Measurements from ENCODE around the gene BCL2A1.
"Not testable (repeated sequence)": the region's sequence is repeated elsewhere in the genome, so short reads cannot be mapped to it uniquely, and the experiment has no call there.

Gene BCL2A1

GRCh38 chr15:79989183-79989582 is 18.2 kb upstream of the BCL2A1 start:
- no peak for DNase-seq (ENCODE audit: low read depth)

DNA sequence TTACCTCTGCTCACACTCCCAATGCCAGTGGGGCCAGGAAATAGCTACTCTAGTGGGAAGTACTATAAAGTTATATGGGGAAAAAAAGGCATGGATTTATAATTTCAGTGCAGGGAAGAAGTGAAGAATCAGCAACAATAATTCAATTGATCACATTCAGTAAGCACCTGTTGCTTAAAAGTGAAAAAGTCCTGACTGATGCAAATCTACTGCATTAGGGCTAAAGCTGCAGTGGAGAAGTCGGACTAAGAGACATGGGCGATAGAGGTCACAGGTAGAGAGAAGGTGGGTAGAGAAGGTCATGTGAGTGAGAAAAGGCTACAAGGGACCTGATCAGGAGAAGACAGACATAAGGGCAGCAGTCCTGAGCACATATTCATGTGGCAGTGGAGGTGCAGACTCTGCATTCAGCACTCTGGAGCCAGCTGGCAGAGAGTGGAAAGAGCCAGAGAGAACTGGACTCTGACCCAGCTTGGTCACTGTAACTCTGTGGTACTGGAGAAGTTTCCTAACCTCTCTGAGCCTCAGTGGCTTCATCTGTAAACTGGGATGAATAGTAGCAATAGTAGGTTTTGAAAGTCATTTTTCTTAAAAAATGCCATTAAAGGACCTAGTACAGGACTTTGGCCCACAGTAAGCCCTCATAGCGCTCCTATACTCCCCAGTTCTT is 17.6 kb upstream of the BCL2A1 start:
- DNase-seq (ENCODE audit: low read depth): no peak

- no peak for DNase-seq (ENCODE audit: low read depth)
These were observed 17.0 kb upstream of the BCL2A1 start for GRCh38 chr15:79987969-79988368.

DNA sequence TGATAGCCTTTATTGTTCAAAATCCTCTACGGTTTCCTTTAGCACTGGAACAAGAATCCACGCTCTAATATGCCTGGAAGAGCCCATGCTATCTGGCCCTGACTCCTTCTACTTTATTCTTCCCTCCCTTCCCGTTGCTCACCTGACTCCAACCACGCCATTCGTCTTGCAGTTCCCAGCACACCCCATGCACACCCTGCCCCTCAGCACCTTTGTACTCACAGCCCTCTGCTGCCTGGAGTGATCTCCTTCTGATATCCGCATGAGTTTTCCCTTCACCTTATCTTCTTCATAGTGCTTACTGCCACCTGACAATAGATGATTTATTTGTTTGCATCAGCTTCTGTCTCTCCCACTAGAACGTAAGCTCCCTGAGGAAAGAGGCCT is 16.6 kb upstream of the BCL2A1 start:
- DNase-seq (ENCODE audit: low read depth): no peak

DNA sequence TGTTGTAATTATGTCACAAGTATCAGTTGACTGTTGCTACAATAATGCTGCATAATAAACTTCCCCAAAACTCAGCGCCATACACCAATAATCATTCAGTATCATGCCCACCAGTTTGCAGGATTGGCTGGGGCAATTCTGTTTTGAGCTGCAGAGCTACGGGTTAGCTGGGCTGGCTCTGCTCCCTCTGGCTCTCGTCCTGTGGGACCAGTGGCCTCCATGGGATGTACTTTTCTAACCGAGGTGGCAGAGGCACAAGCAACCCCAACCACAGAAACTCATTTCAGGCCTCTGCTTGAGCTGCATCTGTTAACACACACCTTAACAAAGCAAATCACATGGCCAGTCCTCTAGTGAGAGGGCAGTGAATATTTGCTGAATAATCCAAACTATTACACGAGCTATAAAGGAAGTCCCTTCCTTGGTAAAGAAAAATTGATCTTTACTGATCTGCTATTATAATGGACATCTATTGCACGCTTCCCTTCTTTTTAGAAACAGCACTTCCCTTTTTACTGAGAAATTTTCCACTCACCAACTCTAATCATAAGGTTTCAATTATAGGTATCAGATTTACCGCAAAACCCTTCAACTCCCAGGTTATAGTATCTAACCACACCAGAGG is 10.9 kb upstream of the BCL2A1 start:
- DNase-seq (ENCODE audit: low read depth): no peak

GRCh38 chr15:79978655-79979514 is 7.9 kb upstream of the BCL2A1 start:
- no peak for DNase-seq (ENCODE audit: low read depth)

- no peak for DNase-seq (ENCODE audit: low read depth)
These were observed 7.3 kb upstream of the BCL2A1 start for GRCh38 chr15:79978260-79978654.

- no peak for DNase-seq (ENCODE audit: low read depth)
These were observed 6.5 kb upstream of the BCL2A1 start for GRCh38 chr15:79977431-79978054.

GRCh38 chr15:79973456-79974195 is 2.6 kb upstream of the BCL2A1 start:
- DNase-seq (ENCODE audit: low read depth): no peak

DNA sequence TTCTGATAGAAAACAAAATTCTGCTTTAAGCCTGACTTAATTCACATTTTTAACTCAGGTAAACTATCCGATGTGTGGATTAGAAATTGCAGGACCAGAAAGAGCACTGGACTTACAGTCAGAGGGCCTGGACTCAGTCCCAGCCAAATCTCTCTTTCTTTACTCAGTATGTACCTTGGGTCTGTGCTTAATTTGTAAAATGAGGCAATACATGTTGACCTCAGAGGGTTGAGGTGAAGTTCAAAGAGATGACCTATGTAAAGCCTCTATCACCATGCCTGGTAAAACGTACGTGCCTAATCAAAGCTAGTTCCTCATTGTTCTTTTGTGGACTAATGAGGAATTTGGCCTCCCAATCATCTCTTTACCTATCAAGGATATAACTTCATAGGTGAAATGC is 1.9 kb upstream of the BCL2A1 start:
- no peak for DNase-seq (ENCODE audit: low read depth)

DNA sequence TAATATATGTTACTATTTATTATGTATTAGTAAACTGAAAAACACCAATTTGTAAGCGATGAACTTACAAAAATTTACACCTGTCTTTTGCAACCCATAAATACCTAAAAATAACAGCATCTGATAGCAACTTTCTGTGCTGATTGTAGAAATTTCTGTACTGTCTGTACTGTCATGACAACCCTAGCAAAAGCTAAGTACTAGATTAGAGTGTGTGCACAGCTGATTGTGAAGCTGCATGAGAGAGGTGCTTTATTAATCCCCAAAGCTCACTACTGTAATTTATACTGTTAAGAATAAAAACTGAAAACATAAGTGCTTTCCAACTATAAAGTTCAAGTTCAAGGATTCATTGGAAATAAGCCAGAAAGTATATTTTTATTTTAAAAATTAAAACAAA is 815 bp downstream of the BCL2A1 start:
- DNase-seq (ENCODE audit: low read depth): no peak

DNA sequence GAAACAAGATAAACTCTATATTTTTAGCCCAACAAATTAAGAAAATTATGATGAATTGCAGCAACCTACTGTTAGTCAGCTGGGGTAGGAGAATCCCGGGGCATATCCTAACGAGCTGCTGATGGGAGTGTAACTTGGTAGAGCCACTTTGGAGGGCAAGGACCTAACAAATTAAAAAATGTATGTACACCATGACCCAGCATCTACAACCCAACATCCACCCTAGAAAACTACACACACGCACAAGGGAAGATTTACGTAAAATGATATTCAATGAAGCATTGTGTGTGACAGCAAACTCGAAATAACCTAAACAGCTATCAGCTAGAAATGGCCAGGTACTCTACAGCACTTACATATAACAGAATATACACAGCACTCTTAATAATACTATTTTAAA is 1.9 kb downstream of the BCL2A1 start:
- DNase-seq (ENCODE audit: low read depth): no peak

- no peak for DNase-seq (ENCODE audit: low read depth)
These were observed 3.5 kb downstream of the BCL2A1 start for GRCh38 chr15:79967298-79968182.

- no peak for DNase-seq (ENCODE audit: low read depth)
These were observed 4.2 kb downstream of the BCL2A1 start for GRCh38 chr15:79966634-79967297.

DNA sequence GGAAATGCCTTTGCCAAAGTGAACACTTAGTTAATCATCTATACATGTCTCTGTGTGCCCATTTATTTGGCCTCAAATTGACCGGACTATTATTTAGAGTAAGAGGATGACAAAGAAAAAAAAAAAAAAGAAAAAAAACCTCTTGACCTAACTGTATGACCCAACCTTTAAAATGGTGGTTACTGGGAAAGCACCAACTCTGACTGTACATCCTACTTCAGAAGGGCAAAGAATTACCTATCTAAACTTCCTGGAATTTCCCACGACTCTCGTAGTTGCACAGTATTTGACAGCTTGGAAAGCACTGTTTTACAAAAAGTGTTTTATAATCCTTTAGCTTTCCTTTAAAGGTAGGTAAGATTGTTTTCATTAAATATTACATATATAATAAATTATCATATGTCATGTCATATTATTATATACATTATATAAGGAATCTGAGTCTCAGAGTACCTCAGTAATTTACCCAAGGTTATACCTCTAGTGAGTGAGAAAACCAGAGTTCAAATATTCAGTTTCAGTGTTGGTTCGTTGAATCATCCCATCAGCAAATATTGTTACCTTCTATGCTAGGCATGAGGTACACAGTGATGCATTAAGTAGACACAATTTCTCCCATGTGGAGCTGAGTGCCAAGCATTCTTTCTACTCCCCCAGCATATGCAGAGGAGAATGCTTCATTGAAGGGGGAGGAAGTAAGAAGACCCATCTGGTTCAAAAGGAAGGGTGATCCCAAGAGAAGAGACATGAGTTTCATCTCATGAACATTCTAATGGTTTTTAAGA is 5.0 kb downstream of the BCL2A1 start:
- DNase-seq (ENCODE audit: low read depth): no peak

DNA sequence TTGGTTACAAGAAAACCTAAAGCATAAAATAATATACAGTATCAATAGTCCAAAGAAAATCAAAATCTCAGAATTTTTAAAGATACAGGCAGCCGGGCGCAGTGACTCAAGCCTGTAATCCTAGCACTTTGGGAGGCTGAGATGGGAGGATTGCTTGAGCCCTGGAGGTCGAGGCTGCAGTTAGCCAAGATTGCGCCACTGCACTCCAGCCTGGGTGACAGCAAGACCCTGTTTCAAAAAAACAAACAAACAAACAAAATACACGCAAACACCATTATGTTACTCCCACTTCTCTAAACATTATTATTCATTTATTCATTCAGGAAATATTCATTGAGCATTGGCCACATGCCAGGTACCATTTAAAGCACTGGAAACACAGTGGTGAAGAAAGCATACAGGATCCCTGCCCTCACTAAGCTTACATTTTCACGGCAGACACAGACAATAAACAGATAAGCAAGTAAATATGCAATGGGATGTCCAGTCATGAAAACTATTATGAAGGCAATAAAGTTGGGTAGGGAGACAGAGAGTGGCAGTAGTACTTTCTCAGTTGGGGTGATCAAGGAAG is 6.7 kb downstream of the BCL2A1 start:
- DNase-seq (ENCODE audit: low read depth): no peak

- DNase-seq (ENCODE audit: low read depth): not testable (repeated sequence)
These were observed 8.1 kb downstream of the BCL2A1 start for GRCh38 chr15:79962921-79963320.

DNA sequence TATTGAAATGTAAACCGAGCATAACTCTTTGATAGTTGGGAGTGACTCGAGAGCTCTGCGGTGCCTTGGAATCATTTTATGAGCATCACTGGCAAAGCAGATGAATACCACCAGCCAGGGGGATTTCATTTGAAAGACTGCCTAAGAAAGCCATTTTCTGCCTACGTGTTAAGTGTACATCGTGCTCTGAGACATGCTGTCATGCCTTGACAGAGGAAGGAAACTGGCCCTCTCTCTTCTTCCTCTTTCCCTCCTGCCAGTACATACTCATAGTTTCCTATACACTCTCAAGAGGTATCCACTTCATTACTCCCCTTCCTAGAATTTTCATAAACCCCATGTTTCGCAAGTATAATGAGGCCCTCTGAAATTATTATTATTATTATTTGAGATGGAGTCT is 8.8 kb downstream of the BCL2A1 start:
- no peak for DNase-seq (ENCODE audit: low read depth)

DNA sequence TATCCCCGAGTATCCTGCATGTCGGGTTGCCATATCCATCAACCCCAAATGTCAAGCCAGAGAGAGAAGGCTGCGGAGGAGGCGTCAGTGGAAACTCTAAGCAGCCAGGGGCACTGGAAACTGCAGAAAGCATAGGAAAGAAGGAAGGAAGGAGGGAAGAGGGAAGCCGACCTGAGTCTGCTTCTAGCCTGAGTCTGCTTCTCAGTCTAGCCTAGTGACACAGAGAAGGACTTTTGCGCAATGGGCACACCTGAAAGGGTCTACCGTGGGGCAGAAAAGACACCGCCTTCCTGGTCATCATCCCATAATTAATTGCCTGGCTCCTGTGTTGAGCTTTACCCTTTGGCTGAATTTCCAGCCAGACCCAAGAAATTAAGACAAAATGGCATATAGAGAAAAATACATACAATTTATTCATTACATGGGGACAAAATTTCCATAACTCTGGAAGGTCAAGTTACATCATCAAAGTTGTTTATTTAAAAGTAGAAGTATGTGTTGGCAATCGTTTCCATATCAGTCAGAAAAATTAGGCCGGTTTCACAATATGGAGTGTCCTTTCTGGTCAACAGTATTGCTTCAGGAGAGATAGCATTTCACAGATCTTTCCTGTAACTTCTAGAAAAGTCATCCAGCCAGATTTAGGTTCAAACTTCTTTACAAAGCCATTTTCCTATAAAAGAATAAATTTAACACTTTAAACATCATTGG is 10.3 kb downstream of the BCL2A1 start:
- DNase-seq (ENCODE audit: low read depth): no peak
